Type B pancreatic cell (in vitro differentiated cells): Measurements from ENCODE around the gene FAAP100. TPM values are rescaled to one million over a fixed set of nuclear protein-coding genes. Genes with fewer than 3 reads are reported as not detected.
A peak's percentile ranks its signal among the peaks of the same experiment; 100 is the strongest.

ENCODE experiments used
- DNase-seq: peaks from one replicate; pipeline ENCODE4 v3.0.0; 2021; ENCODE audit warnings: mixed read lengths; ENCODE audit not compliant: unreplicated experiment; ENCODE audit errors: extremely low spot score
- H3K27ac Mint-ChIP-seq: 2 replicates; pipeline ENCODE4 v1.8.0; 2021; ENCODE audit warnings: mild to moderate bottlenecking, mixed read lengths
- H3K27me3 Mint-ChIP-seq: 2 replicates; pipeline ENCODE4 v1.8.0; 2021; ENCODE audit warnings: mixed read lengths
- H3K36me3 Mint-ChIP-seq: 2 replicates; pipeline ENCODE4 v1.8.0; 2021; ENCODE audit warnings: mixed read lengths
- H3K4me1 Mint-ChIP-seq: one replicate; pipeline ENCODE4 v1.8.0; 2021; ENCODE audit warnings: mixed read lengths; ENCODE audit not compliant: unreplicated experiment
- H3K4me3 Mint-ChIP-seq: 2 replicates; pipeline ENCODE4 v1.8.0; 2021; ENCODE audit warnings: mild to moderate bottlenecking, mixed read lengths
- H3K9me3 Mint-ChIP-seq: 2 replicates; pipeline ENCODE4 v1.8.0; 2021; ENCODE audit warnings: mixed read lengths
- CTCF ChIP-seq: fragments of 200-600 bp; sonication (generic); conservative IDR thresholded peaks from 2 replicates; pipeline ENCODE4 v1.5.0; 2021; ENCODE audit warnings: antibody characterized with exemption, mild to moderate bottlenecking
- total RNA-seq: library from RNA; stranded (reverse); gene quantifications from 2 replicates; pipeline ENCODE4 v1.2.1, GENCODE V29; 2021; ENCODE audit warnings: low replicate concordance

FAAP100 gene
- total RNA-seq, 1 donor from 2014 or later, result 44.7 TPM

- Mint-ChIP-seq H3K9me3 (no peaks in the 10 kb centered on the region), H3K4me1 (peaks cover 33% of the 10 kb centered on the region), H3K27me3 (peaks cover 13% of the 10 kb centered on the region), H3K27ac (no peak overlapping the region), H3K36me3 (no peaks in the 10 kb centered on the region), H3K4me3 (no peak overlapping the region)
- no peak for TF ChIP-seq CTCF
- DNase-seq, result no peak
Observed at GRCh38 chr17:81493198-81494038, 58.7 kb downstream of the FAAP100 start.

GRCh38 chr17:81492706-81493105 lies 59.4 kb downstream of the FAAP100 start:
- peaks cover 33% of the 10 kb centered on the region for H3K4me1 Mint-ChIP-seq
- H3K27me3 Mint-ChIP-seq, result peaks cover 13% of the 10 kb centered on the region
- H3K4me3 Mint-ChIP-seq, result no peak overlapping the region
- no peak for DNase-seq
- no peak for TF ChIP-seq CTCF
- no peaks in the 10 kb centered on the region for H3K9me3 Mint-ChIP-seq
- no peaks in the 10 kb centered on the region for H3K36me3 Mint-ChIP-seq
- H3K27ac Mint-ChIP-seq, result no peak overlapping the region

- Mint-ChIP-seq H3K27ac (peak overlapping the region; percentile 41), H3K36me3 (no peaks in the 10 kb centered on the region), H3K4me1 (peaks cover 33% of the 10 kb centered on the region), H3K27me3 (peaks cover 13% of the 10 kb centered on the region), H3K4me3 (no peak overlapping the region), H3K9me3 (no peaks in the 10 kb centered on the region)
- TF ChIP-seq CTCF, result no peak
- DNase-seq, result no peak
Observed at GRCh38 chr17:81492202-81492601, 60.0 kb downstream of the FAAP100 start.

GRCh38 chr17:81491761-81492160 lies 60.4 kb downstream of the FAAP100 start:
- DNase-seq, result no peak
- H3K4me1 Mint-ChIP-seq, result peaks cover 33% of the 10 kb centered on the region
- H3K9me3 Mint-ChIP-seq, result no peaks in the 10 kb centered on the region
- no peak overlapping the region for H3K4me3 Mint-ChIP-seq
- H3K27me3 Mint-ChIP-seq, result peaks cover 13% of the 10 kb centered on the region
- H3K27ac Mint-ChIP-seq, result peak overlapping the region; percentile 41
- TF ChIP-seq CTCF, result no peak
- no peaks in the 10 kb centered on the region for H3K36me3 Mint-ChIP-seq

GRCh38 chr17:81491181-81491581 lies 61.0 kb downstream of the FAAP100 start:
- Mint-ChIP-seq H3K9me3 (no peaks in the 10 kb centered on the region), H3K4me1 (peaks cover 36% of the 10 kb centered on the region), H3K36me3 (no peaks in the 10 kb centered on the region), H3K4me3 (peak overlapping the region; percentile 20), H3K27me3 (peaks cover 13% of the 10 kb centered on the region), H3K27ac (peak overlapping the region; percentile 51)
- no peak for TF ChIP-seq CTCF
- no peak for DNase-seq
